ENCODE measurements around the gene DPPA4. TPM values are rescaled to one million over a fixed set of nuclear protein-coding genes. Genes with fewer than 3 reads are reported as not detected.
A peak's percentile ranks its signal among the peaks of the same experiment; 100 is the strongest.

DPPA4 gene
- total RNA-seq, 2 experiments from 2014 or later = not detected

GRCh38 chr3:109356442-109357155 lies 19.3 kb upstream of the DPPA4 start:
- H3K4me1 Mint-ChIP-seq = no peaks in the 10 kb centered on the region
- DNase-seq = no peak
- H3K27me3 Mint-ChIP-seq = no peaks in the 10 kb centered on the region
- no peaks in the 10 kb centered on the region for H3K9me3 Mint-ChIP-seq
- no peak overlapping the region for H3K27ac Mint-ChIP-seq
- CTCF ChIA-PET = no interaction called here
- no peaks in the 10 kb centered on the region for H3K36me3 Mint-ChIP-seq (ENCODE audit: low read depth)
- H3K4me3 Mint-ChIP-seq = no peak overlapping the region
- POLR2A ChIA-PET = no interaction called here

DNA sequence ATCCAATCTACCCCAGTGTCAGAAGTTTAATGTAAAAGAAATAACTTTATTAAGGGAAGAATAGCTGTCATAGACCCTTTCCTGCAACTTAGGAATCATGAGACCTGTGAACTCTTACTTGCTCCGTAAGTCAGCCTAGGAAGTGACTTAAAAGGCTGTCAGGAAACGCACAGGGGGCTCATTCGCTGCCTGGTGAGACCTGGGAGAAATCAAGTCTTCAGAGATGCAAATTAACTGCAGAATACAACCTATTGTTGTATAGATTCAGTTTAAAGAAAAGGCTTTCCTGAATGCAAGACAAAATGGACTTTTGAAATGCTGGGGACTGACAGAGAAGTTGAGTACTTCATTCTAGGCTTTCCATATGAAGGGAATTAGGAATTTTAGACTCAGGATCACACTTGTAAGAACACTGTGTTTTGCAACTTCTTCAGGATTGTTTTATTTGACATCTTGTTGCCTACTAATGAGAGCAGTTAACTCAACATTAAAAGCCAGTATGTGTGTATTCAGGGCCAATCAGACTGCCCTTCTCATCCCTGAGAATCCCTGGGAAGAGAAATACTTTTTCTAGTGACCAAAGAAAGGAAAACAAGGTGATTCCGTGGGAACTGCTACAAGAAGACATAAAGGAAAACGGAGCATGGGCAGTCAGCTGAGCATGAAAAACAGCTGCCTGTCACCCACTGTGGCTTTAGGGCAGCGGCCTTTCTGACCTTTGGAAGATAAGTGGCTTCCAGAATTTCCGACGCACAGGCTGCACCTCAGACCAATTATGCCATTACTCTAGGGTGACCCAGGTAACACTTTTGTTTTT lies 18.5 kb upstream of the DPPA4 start:
- H3K4me3 Mint-ChIP-seq = no peak overlapping the region
- CTCF ChIA-PET = no interaction called here
- H3K27ac Mint-ChIP-seq = no peak overlapping the region
- no peaks in the 10 kb centered on the region for H3K36me3 Mint-ChIP-seq (ENCODE audit: low read depth)
- POLR2A ChIA-PET = no interaction called here
- H3K4me1 Mint-ChIP-seq = no peaks in the 10 kb centered on the region
- DNase-seq = no peak
- no peaks in the 10 kb centered on the region for H3K27me3 Mint-ChIP-seq
- no peaks in the 10 kb centered on the region for H3K9me3 Mint-ChIP-seq

DNA sequence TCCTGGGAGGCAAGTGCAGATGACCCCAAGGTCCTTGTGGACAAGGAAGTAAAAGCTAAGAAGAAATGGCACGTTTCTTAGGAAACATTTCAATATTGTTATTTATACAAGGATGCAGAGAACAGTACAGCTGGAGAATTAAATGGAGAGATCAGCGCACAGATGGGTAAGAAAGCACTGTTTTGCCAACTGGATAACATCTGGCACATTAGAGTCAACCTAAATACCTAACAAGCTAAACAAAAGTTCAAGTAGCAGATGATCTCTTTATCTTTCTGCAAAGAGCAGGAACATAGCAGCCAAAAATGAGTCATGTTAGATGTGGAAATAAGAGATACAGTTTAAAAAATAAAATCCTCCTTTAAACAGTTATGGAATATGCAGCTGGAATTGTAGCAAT lies 15.7 kb upstream of the DPPA4 start:
- H3K27me3 Mint-ChIP-seq = no peaks in the 10 kb centered on the region
- H3K27ac Mint-ChIP-seq = no peak overlapping the region
- no peaks in the 10 kb centered on the region for H3K9me3 Mint-ChIP-seq
- H3K4me3 Mint-ChIP-seq = no peak overlapping the region
- H3K36me3 Mint-ChIP-seq (ENCODE audit: low read depth) = no peaks in the 10 kb centered on the region
- ChIA-PET CTCF (no interaction called here), POLR2A (no interaction called here)
- DNase-seq = no peak
- no peaks in the 10 kb centered on the region for H3K4me1 Mint-ChIP-seq

DNA sequence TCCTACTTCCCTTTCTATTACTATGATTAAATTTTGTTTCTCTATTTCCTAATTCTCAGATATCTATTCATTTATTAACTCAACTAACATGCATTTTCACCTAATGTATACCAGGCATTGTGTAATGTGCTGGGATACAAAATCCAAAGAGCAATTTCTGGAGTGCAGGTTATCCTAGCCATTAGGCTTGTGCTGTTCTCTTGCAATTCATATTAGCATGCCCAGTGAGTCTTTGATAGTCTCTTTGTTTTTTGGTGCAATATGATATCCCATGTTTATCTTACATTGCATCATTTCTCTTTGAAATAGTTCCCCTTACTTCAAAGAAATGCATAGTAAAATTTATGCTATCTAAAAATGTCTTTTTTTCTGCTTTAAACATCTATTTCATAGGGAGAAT lies 13.9 kb upstream of the DPPA4 start:
- ChIA-PET CTCF (no interaction called here), POLR2A (no interaction called here)
- DNase-seq = no peak
- Mint-ChIP-seq H3K4me1 (no peaks in the 10 kb centered on the region), H3K36me3 (ENCODE audit: low read depth) (no peaks in the 10 kb centered on the region), H3K27ac (no peak overlapping the region), H3K27me3 (no peaks in the 10 kb centered on the region), H3K4me3 (no peak overlapping the region), H3K9me3 (no peaks in the 10 kb centered on the region)

- ChIA-PET POLR2A (no interaction called here), CTCF (no interaction called here)
- no peaks in the 10 kb centered on the region for H3K27me3 Mint-ChIP-seq
- H3K27ac Mint-ChIP-seq = no peak overlapping the region
- H3K9me3 Mint-ChIP-seq = no peaks in the 10 kb centered on the region
- H3K4me1 Mint-ChIP-seq = no peaks in the 10 kb centered on the region
- H3K4me3 Mint-ChIP-seq = no peak overlapping the region
- H3K36me3 Mint-ChIP-seq (ENCODE audit: low read depth) = no peaks in the 10 kb centered on the region
- DNase-seq = no peak
Measured at GRCh38 chr3:109346770-109347295, 9.5 kb upstream of the DPPA4 start.

GRCh38 chr3:109346099-109346498 lies 8.8 kb upstream of the DPPA4 start:
- H3K4me1 Mint-ChIP-seq = no peaks in the 10 kb centered on the region
- no peaks in the 10 kb centered on the region for H3K36me3 Mint-ChIP-seq (ENCODE audit: low read depth)
- POLR2A ChIA-PET = no interaction called here
- H3K9me3 Mint-ChIP-seq = no peaks in the 10 kb centered on the region
- CTCF ChIA-PET = interaction anchor here (0.6 kb wide), 1 partner anchor 12 kb away, joined by 5 read pairs; no protein-coding TSS in a partner anchor
- H3K27ac Mint-ChIP-seq = no peak overlapping the region
- H3K4me3 Mint-ChIP-seq = no peak overlapping the region
- H3K27me3 Mint-ChIP-seq = no peaks in the 10 kb centered on the region
- no peak for DNase-seq

- peaks cover 2% of the 10 kb centered on the region for H3K36me3 Mint-ChIP-seq (ENCODE audit: low read depth)
- H3K4me3 Mint-ChIP-seq = no peak overlapping the region
- DNase-seq = no peak
- H3K4me1 Mint-ChIP-seq = peaks cover 11% of the 10 kb centered on the region
- no peaks in the 10 kb centered on the region for H3K9me3 Mint-ChIP-seq
- peaks cover 21% of the 10 kb centered on the region for H3K27me3 Mint-ChIP-seq
- POLR2A ChIA-PET = no interaction called here
- CTCF ChIA-PET = no interaction called here
- no peak overlapping the region for H3K27ac Mint-ChIP-seq
Measured at GRCh38 chr3:109339714-109340648, 2.6 kb upstream of the DPPA4 start.

DNA sequence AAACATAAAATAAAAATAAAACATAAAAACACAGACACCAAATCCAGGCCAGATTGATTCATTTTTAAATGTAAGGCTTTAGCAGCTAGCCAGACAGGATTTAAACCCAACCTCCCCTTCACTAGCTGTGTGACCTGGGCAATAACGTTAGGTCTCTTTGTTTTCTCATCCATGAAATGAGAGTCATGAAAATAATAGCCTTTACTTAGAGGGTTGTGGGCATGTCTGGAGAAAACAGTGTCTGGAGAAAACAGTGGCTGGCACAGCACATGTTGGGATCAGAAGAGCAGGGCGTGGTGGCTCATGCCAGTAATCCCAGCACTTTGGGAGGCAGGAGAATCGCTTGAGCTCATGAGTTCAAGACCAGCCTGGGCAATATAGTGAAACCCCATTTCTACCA lies 1.9 kb upstream of the DPPA4 start:
- H3K27ac Mint-ChIP-seq = no peak overlapping the region
- H3K9me3 Mint-ChIP-seq = no peaks in the 10 kb centered on the region
- peaks cover 11% of the 10 kb centered on the region for H3K4me1 Mint-ChIP-seq
- ChIA-PET CTCF (interaction anchor here (0.6 kb wide), 1 partner anchor 29 kb away, joined by 3 read pairs; no protein-coding TSS in a partner anchor), POLR2A (no interaction called here)
- no peak for DNase-seq
- peaks cover 24% of the 10 kb centered on the region for H3K27me3 Mint-ChIP-seq
- H3K36me3 Mint-ChIP-seq (ENCODE audit: low read depth) = peaks cover 2% of the 10 kb centered on the region
- H3K4me3 Mint-ChIP-seq = no peak overlapping the region

GRCh38 chr3:109338322-109338721 lies 976 bp upstream of the DPPA4 start:
- Mint-ChIP-seq H3K4me1 (peaks cover 11% of the 10 kb centered on the region), H3K4me3 (no peak overlapping the region), H3K27me3 (peaks cover 24% of the 10 kb centered on the region), H3K9me3 (no peaks in the 10 kb centered on the region), H3K27ac (no peak overlapping the region), H3K36me3 (ENCODE audit: low read depth) (peaks cover 2% of the 10 kb centered on the region)
- POLR2A ChIA-PET = no interaction called here
- DNase-seq = no peak
- CTCF ChIA-PET = no interaction called here

DNA sequence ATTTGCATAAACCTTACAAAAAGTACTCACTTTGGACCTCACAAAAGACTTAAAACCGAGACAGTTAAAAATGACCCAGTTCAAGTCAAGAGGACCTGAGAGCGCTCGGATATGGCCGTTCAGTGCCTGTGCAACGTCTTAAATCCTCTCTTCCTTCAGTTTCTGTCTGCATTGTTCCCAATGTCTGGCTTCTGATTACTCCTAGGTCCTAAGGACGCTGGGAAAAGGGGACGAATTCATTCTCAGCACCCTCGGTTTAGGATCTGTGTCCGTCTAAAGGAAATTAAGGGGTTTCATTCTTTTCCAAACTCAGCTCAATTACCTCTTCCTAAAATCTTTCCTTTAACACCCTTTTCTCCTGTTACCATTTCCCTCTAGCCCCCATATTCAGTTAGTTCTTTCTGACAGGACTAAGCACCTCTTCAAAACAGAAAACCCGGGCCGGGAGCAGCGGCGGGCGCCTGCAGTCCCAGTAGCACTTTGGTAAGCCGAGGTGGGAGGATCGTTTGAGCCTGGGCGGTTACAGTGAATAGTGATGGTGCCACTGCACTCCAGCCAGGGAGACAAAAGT lies 970 bp downstream of the DPPA4 start:
- Mint-ChIP-seq H3K27ac (no peak overlapping the region), H3K4me3 (peak overlapping the region; percentile 66), H3K4me1 (peaks cover 11% of the 10 kb centered on the region), H3K27me3 (peaks cover 24% of the 10 kb centered on the region), H3K36me3 (ENCODE audit: low read depth) (peaks cover 2% of the 10 kb centered on the region), H3K9me3 (no peaks in the 10 kb centered on the region)
- DNase-seq = peak; percentile 31
- ChIA-PET CTCF (no interaction called here), POLR2A (no interaction called here)

DNA sequence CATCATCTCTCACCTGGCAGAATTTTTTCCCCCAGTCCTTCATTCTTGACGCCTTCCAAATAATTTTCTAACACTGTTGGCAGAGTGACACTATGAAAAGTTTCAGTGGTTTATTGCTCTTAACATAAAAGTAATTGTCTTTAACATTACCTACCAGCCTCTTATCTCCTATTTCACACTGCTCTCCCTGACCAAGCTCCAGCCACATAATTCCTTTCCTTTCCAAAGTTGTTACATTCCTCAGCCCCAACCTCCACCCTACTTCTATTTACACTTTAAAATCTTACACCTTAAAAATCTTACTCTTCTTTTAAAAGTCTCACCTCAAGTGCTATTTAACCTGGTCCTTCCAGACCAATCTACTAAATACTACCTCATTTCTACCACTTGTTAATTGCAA lies 2.8 kb downstream of the DPPA4 start:
- ChIA-PET POLR2A (no interaction called here), CTCF (interaction anchor here (0.6 kb wide), 1 partner anchor 12 kb away, joined by 5 read pairs; no protein-coding TSS in a partner anchor)
- no peaks in the 10 kb centered on the region for H3K9me3 Mint-ChIP-seq

GRCh38 chr3:109331692-109332091 lies 5.7 kb downstream of the DPPA4 start:
- H3K4me1 Mint-ChIP-seq = peaks cover 3% of the 10 kb centered on the region
- POLR2A ChIA-PET = no interaction called here
- CTCF ChIA-PET = interaction anchor here (0.7 kb wide), 1 partner anchor 294 kb away, joined by 3 read pairs; no protein-coding TSS in a partner anchor
- H3K27me3 Mint-ChIP-seq = peaks cover 10% of the 10 kb centered on the region
- no peaks in the 10 kb centered on the region for H3K36me3 Mint-ChIP-seq (ENCODE audit: low read depth)
- DNase-seq = no peak
- no peak overlapping the region for H3K27ac Mint-ChIP-seq
- no peaks in the 10 kb centered on the region for H3K9me3 Mint-ChIP-seq
- H3K4me3 Mint-ChIP-seq = no peak overlapping the region

More for the DNA sequence above, 2.8 kb downstream of the DPPA4 start:
- Mint-ChIP-seq H3K27me3 (peaks cover 24% of the 10 kb centered on the region), H3K27ac (no peak overlapping the region), H3K4me1 (peaks cover 11% of the 10 kb centered on the region), H3K4me3 (no peak overlapping the region), H3K36me3 (ENCODE audit: low read depth) (peaks cover 2% of the 10 kb centered on the region)
- DNase-seq = no peak

All from activated CD4-positive, alpha-beta T cell treated with anti-CD3 and anti-CD28 coated beads, Interleukin-2, amount 10 ng/mL, durations not matched to agents 7 days and 5 days (primary cell).